ENCODE data around the gene PARP12. TPM values are rescaled to one million over a fixed set of nuclear protein-coding genes. Genes with fewer than 3 reads are reported as not detected.

The PARP12 gene
- total and polyA plus RNA-seq, 9 of the 15 experiments (the other 6 are each of a cell fraction or from before 2014, with no cell fraction given) = 4.6 to 40.4 (median 23.5) TPM

- ATAC-seq (peak; percentile 8; the same call in 2 of the 3 replicates), DNase-seq (ENCODE audit: extremely low read depth in 1 of 4, low spot score in 3 of 4) (no peak), FAIRE-seq (no peak)
- no peak overlapping the region for H3K9ac ChIP-seq (ENCODE audit: insufficient read depth in 1 of 2, low read depth in 2 of 2, low read length in 2 of 2)
- H3K9me3 ChIP-seq (replicated peaks; ENCODE audit: control insufficient read depth, insufficient read depth, low read depth, low read length) = no peaks in the 10 kb centered on the region
- no peaks in the 10 kb centered on the region for H3K9me1 ChIP-seq (ENCODE audit: control insufficient read depth, insufficient read depth, low read length)
- H4K20me1 ChIP-seq (replicated peaks; ENCODE audit: control insufficient read depth, insufficient read depth, low read length) = no peaks in the 10 kb centered on the region
- H3K27me3 ChIP-seq (ENCODE audit: control insufficient read depth in 2 of 2, insufficient read depth in 2 of 2, low read length in 2 of 2) = peaks cover 2 to 14% of the 10 kb centered on the region in 2 experiments; a peak in 2 of 5 replicates
- no peak overlapping the region for H3K4me2 ChIP-seq (ENCODE audit: insufficient read depth, low read length)
- H3K4me1 ChIP-seq (replicated peaks in 1 of 2; ENCODE audit: control insufficient read depth in 2 of 2, insufficient read depth in 2 of 2, low read length in 2 of 2) = peaks cover 6 to 10% of the 10 kb centered on the region in 2 experiments; a peak in 4 of 5 replicates
- no peaks in the 10 kb centered on the region for H3K36me3 ChIP-seq (ENCODE audit: control insufficient read depth, insufficient read depth, low read length)
- no TSS peak for BruUV-seq (replicated peaks)
- no peaks in the 10 kb centered on the region for H3K79me2 ChIP-seq (ENCODE audit: control insufficient read depth, insufficient read depth, low read length)
- intact Hi-C loops (cut with micrococcal nuclease) (no loop called here), in situ Hi-C loops (cut with MboI) (no loop called here)
- H3K4me3 ChIP-seq = no peak overlapping the region
- no peak overlapping the region for H3K27ac ChIP-seq (ENCODE audit: extremely low read depth, low read depth, low read length)
- H2AFZ ChIP-seq (ENCODE audit: low read depth, low read length) = 0 out of 2 replicates have a peak overlapping the region, but pooled peaks have one; percentile 1
- POLR2A ChIA-PET = interaction anchor here (1.6 kb wide), 1 partner anchor 8 kb away, joined by 8 read pairs; no protein-coding TSS in a partner anchor
- TF ChIP-seq C11orf30 (IDR thresholded peaks at IDR 0.05; ENCODE audit: low read depth) (no peak), SETDB1 (IDR thresholded peaks at IDR 0.05; ENCODE audit: low read length) (peak; percentile 30)
- WGBS (ENCODE audit: insufficient coverage, low coverage, missing lambda C conversion rate) = 77% methylated on average over 4 of the region's 4 CpGs
- CTCF ChIA-PET (ENCODE audit: low intra/inter-chr PET ratio) = no interaction called here
Observed at GRCh38 chr7:140084142-140084655, 21.4 kb upstream of the PARP12 start.

- ChIA-PET POLR2A (interaction anchor here (0.7 to 1.6 kb wide), 3 partner anchors 10 to 259 kb away, joined by 3 to 8 read pairs (median 4); no protein-coding TSS in a partner anchor), CTCF (ENCODE audit: low intra/inter-chr PET ratio) (no interaction called here)
- in situ Hi-C loops (cut with MboI) = no loop called here
- Histone ChIP-seq H3K27me3 (ENCODE audit: control insufficient read depth in 2 of 2, insufficient read depth in 2 of 2, low read length in 2 of 2) (peaks cover 2 to 15% of the 10 kb centered on the region in 2 experiments; a peak in 2 of 5 replicates), H3K36me3 (ENCODE audit: control insufficient read depth, insufficient read depth, low read length) (no peaks in the 10 kb centered on the region), H3K9me3 (replicated peaks; ENCODE audit: control insufficient read depth, insufficient read depth, low read depth, low read length) (no peaks in the 10 kb centered on the region), H2AFZ (ENCODE audit: low read depth, low read length) (no peak overlapping the region), H3K4me1 (replicated peaks in 1 of 2; ENCODE audit: control insufficient read depth in 2 of 2, insufficient read depth in 2 of 2, low read length in 2 of 2) (peaks cover 6 to 10% of the 10 kb centered on the region in 2 experiments; a peak in 4 of 5 replicates), H3K4me3 (no peak overlapping the region), H3K9ac (ENCODE audit: insufficient read depth in 1 of 2, low read depth in 2 of 2, low read length in 2 of 2) (peak overlapping the region in 1 of 2 experiments; percentile 70; a peak in 2 of 4 replicates), H4K20me1 (replicated peaks; ENCODE audit: control insufficient read depth, insufficient read depth, low read length) (no peaks in the 10 kb centered on the region), H3K9me1 (ENCODE audit: control insufficient read depth, insufficient read depth, low read length) (no peaks in the 10 kb centered on the region), H3K27ac (ENCODE audit: extremely low read depth, low read depth, low read length) (no peak overlapping the region), H3K79me2 (ENCODE audit: control insufficient read depth, insufficient read depth, low read length) (no peaks in the 10 kb centered on the region), H3K4me2 (ENCODE audit: insufficient read depth, low read length) (no peak overlapping the region)
- intact Hi-C loops (cut with micrococcal nuclease) = no loop called here
- 30% methylated on average over 7 of the region's 7 CpGs for WGBS (ENCODE audit: insufficient coverage, low coverage, missing lambda C conversion rate)
- FAIRE-seq (no peak), DNase-seq (ENCODE audit: extremely low read depth in 1 of 4, low spot score in 3 of 4) (no peak), ATAC-seq (peak; percentile 10; the same call in 2 of the 3 replicates)
- BruUV-seq (replicated peaks) = no TSS peak
- TF ChIP-seq ELF1 (tag; IDR thresholded peaks at IDR 0.05) = no peak
- TF ChIP-seq TCF3 (CRISPR knock-in tag; IDR thresholded peaks at IDR 0.05) = peak; percentile 69
- peak; percentile 15; the same call in 1 of the 2 replicates for TF ChIP-seq NCOR1 (IDR thresholded peaks at IDR 0.05)
- TF ChIP-seq TAL1 (IDR thresholded peaks at IDR 0.05) = 0 out of 2 replicates have a peak, but pooled peaks have one; percentile 19
- TF ChIP-seq ZNF780A (CRISPR knock-in tag; IDR thresholded peaks at IDR 0.05) = no peak
- TF ChIP-seq NFIC (IDR thresholded peaks at IDR 0.05) = no peak
- TF ChIP-seq THRAP3 (IDR thresholded peaks at IDR 0.05; ENCODE audit: borderline replicate concordance) = no peak
- TF ChIP-seq MYNN (IDR thresholded peaks at IDR 0.05) = peak; percentile 16; the same call in 1 of the 2 replicates
- no peak for TF ChIP-seq MYNN (CRISPR knock-in tag; IDR thresholded peaks at IDR 0.05)
- peak; percentile 73 for TF ChIP-seq SETDB1 (IDR thresholded peaks at IDR 0.05; ENCODE audit: low read length)
- TF ChIP-seq SP1 (CRISPR knock-in tag; IDR thresholded peaks at IDR 0.05) = no peak
- peak; percentile 28 for TF ChIP-seq CCNT2 (IDR thresholded peaks at IDR 0.05; ENCODE audit: borderline replicate concordance, extremely low read depth, insufficient read length, low read depth, low read length)
- no peak for TF ChIP-seq PHTF2 (CRISPR knock-in tag; IDR thresholded peaks at IDR 0.05)
- no peak for TF ChIP-seq PHB (CRISPR knock-in tag; IDR thresholded peaks at IDR 0.05)
- no peak for TF ChIP-seq RUNX1 (IDR thresholded peaks at IDR 0.05; ENCODE audit: low read depth)
- TF ChIP-seq ZNF311 (CRISPR knock-in tag; IDR thresholded peaks at IDR 0.05) = no peak
- no peak for TF ChIP-seq ZNF699 (CRISPR knock-in tag; IDR thresholded peaks at IDR 0.05; ENCODE audit: insufficient replicate concordance)
- no peak for TF ChIP-seq SMARCA5 (IDR thresholded peaks at IDR 0.05)
- no peak for TF ChIP-seq RBM22 (IDR thresholded peaks at IDR 0.05; ENCODE audit: low read depth, low read length, poor library complexity, severe bottlenecking)
Observed at GRCh38 chr7:140082770-140083169, 20.0 kb upstream of the PARP12 start.

All from K562 (cell line).